ENCODE results near the gene RNF225. TPM values are rescaled to one million over a fixed set of nuclear protein-coding genes. Genes with fewer than 3 reads are reported as not detected.
A peak's percentile ranks its signal among the peaks of the same experiment; 100 is the strongest.
"Not testable (repeated sequence)": the region's sequence is repeated elsewhere in the genome, so short reads cannot be mapped to it uniquely, and the experiment has no call there.

The RNF225 gene
- polyA plus RNA-seq, 1 donor: not detected

- Histone ChIP-seq H3K4me3 (ENCODE audit: low read length) (peak within 1 kb of the TSS; percentile 91), H3K36me3 (ENCODE audit: control insufficient read depth, insufficient read depth, low read length) (no peaks in the 10 kb centered on the region), H3K9me3 (ENCODE audit: control insufficient read depth, low read depth, low read length) (peaks cover 2% of the 10 kb centered on the region), H3K4me1 (ENCODE audit: control insufficient read depth, insufficient read depth, low read length) (peaks cover 3% of the 10 kb centered on the region), H3K27ac (ENCODE audit: low read length) (peak within 1 kb of the TSS; percentile 99), H3K27me3 (ENCODE audit: control insufficient read depth, insufficient read depth, low read length) (peaks cover 4% of the 10 kb centered on the region)
- peak; percentile 97 to 99 for DNase-seq
- WGBS (ENCODE audit: insufficient coverage, low lambda C conversion rate): no CpG with 5 or more reads among the region's 74 CpGs
Measured at GRCh38 chr19:58362272-58362994, 33.0 kb upstream of the RNF225 start, which contains the start of gene ZNF497. Gene ZNF497 (minus strand): TSS chr19:58362751. CDS start chr19:58357635, 5,116 bp downstream.

GRCh38 chr19:58364146-58364545 is 31.3 kb upstream of the RNF225 start:
- Histone ChIP-seq H3K27me3 (ENCODE audit: control insufficient read depth, insufficient read depth, low read length) (peaks cover 8% of the 10 kb centered on the region), H3K36me3 (ENCODE audit: control insufficient read depth, insufficient read depth, low read length) (no peaks in the 10 kb centered on the region), H3K4me1 (ENCODE audit: control insufficient read depth, insufficient read depth, low read length) (peaks cover 3% of the 10 kb centered on the region), H3K27ac (ENCODE audit: low read length) (no peak overlapping the region), H3K4me3 (ENCODE audit: low read length) (no peak overlapping the region), H3K9me3 (ENCODE audit: control insufficient read depth, low read depth, low read length) (peaks cover 14% of the 10 kb centered on the region)
- no CpG with 5 or more reads among the region's 5 CpGs for WGBS (ENCODE audit: insufficient coverage, low lambda C conversion rate)
- no peak for DNase-seq

- 50% methylated on average over 2 of the region's 32 CpGs for WGBS (ENCODE audit: insufficient coverage, low lambda C conversion rate)
- Histone ChIP-seq H3K4me3 (ENCODE audit: low read length) (no peak overlapping the region), H3K36me3 (ENCODE audit: control insufficient read depth, insufficient read depth, low read length) (no peaks in the 10 kb centered on the region)
Measured at GRCh38 chr19:58366585-58367430, 28.6 kb upstream of the RNF225 start.

GRCh38 chr19:58367698-58368454 is 27.6 kb upstream of the RNF225 start:
- Histone ChIP-seq H3K4me1 (ENCODE audit: control insufficient read depth, insufficient read depth, low read length) (peaks cover 2% of the 10 kb centered on the region), H3K36me3 (ENCODE audit: control insufficient read depth, insufficient read depth, low read length) (no peaks in the 10 kb centered on the region), H3K27ac (ENCODE audit: low read length) (no peak overlapping the region), H3K9me3 (ENCODE audit: control insufficient read depth, low read depth, low read length) (peaks cover 14% of the 10 kb centered on the region), H3K4me3 (ENCODE audit: low read length) (no peak overlapping the region), H3K27me3 (ENCODE audit: control insufficient read depth, insufficient read depth, low read length) (peaks cover 8% of the 10 kb centered on the region)
- DNase-seq: no peak
- no CpG with 5 or more reads among the region's 106 CpGs for WGBS (ENCODE audit: insufficient coverage, low lambda C conversion rate)

More at GRCh38 chr19:58366585-58367430, 28.6 kb upstream of the RNF225 start:
- DNase-seq: no peak
- Histone ChIP-seq H3K9me3 (ENCODE audit: control insufficient read depth, low read depth, low read length) (peaks cover 14% of the 10 kb centered on the region), H3K27ac (ENCODE audit: low read length) (no peak overlapping the region), H3K4me1 (ENCODE audit: control insufficient read depth, insufficient read depth, low read length) (peaks cover 3% of the 10 kb centered on the region), H3K27me3 (ENCODE audit: control insufficient read depth, insufficient read depth, low read length) (peaks cover 8% of the 10 kb centered on the region)

- no peak overlapping the region for H3K27ac ChIP-seq (ENCODE audit: low read length)
- H3K4me1 ChIP-seq (ENCODE audit: control insufficient read depth, insufficient read depth, low read length): no peaks in the 10 kb centered on the region
- H3K9me3 ChIP-seq (ENCODE audit: control insufficient read depth, low read depth, low read length): peaks cover 14% of the 10 kb centered on the region
- no CpG with 5 or more reads among the region's 68 CpGs for WGBS (ENCODE audit: insufficient coverage, low lambda C conversion rate)
- no peak for DNase-seq
- H3K36me3 ChIP-seq (ENCODE audit: control insufficient read depth, insufficient read depth, low read length): no peaks in the 10 kb centered on the region
- H3K4me3 ChIP-seq (ENCODE audit: low read length): no peak overlapping the region
- peaks cover 8% of the 10 kb centered on the region for H3K27me3 ChIP-seq (ENCODE audit: control insufficient read depth, insufficient read depth, low read length)
Measured at GRCh38 chr19:58368561-58369360, 26.7 kb upstream of the RNF225 start.

- Histone ChIP-seq H3K27ac (ENCODE audit: low read length) (no peak overlapping the region), H3K4me3 (ENCODE audit: low read length) (no peak overlapping the region), H3K9me3 (ENCODE audit: control insufficient read depth, low read depth, low read length) (peaks cover 11% of the 10 kb centered on the region), H3K27me3 (ENCODE audit: control insufficient read depth, insufficient read depth, low read length) (peaks cover 8% of the 10 kb centered on the region), H3K36me3 (ENCODE audit: control insufficient read depth, insufficient read depth, low read length) (no peaks in the 10 kb centered on the region), H3K4me1 (ENCODE audit: control insufficient read depth, insufficient read depth, low read length) (no peaks in the 10 kb centered on the region)
- WGBS (ENCODE audit: insufficient coverage, low lambda C conversion rate): no CpG with 5 or more reads among the region's 15 CpGs
- DNase-seq: no peak
Measured at GRCh38 chr19:58372311-58373133, 22.9 kb upstream of the RNF225 start.

GRCh38 chr19:58374200-58374599 is 21.3 kb upstream of the RNF225 start:
- Histone ChIP-seq H3K4me3 (ENCODE audit: low read length) (no peak overlapping the region), H3K9me3 (ENCODE audit: control insufficient read depth, low read depth, low read length) (no peaks in the 10 kb centered on the region), H3K27ac (ENCODE audit: low read length) (no peak overlapping the region), H3K27me3 (ENCODE audit: control insufficient read depth, insufficient read depth, low read length) (no peaks in the 10 kb centered on the region), H3K36me3 (ENCODE audit: control insufficient read depth, insufficient read depth, low read length) (no peaks in the 10 kb centered on the region), H3K4me1 (ENCODE audit: control insufficient read depth, insufficient read depth, low read length) (peaks cover 2% of the 10 kb centered on the region)
- no peak for DNase-seq
- WGBS (ENCODE audit: insufficient coverage, low lambda C conversion rate): 90% methylated on average over 2 of the region's 4 CpGs

- peaks cover 11% of the 10 kb centered on the region for H3K4me1 ChIP-seq (ENCODE audit: control insufficient read depth, insufficient read depth, low read length)
- H3K27ac ChIP-seq (ENCODE audit: low read length); H3K36me3 ChIP-seq (ENCODE audit: control insufficient read depth, insufficient read depth, low read length); DNase-seq; H3K9me3 ChIP-seq (ENCODE audit: control insufficient read depth, low read depth, low read length); H3K4me3 ChIP-seq (ENCODE audit: low read length); H3K27me3 ChIP-seq (ENCODE audit: control insufficient read depth, insufficient read depth, low read length): not testable (repeated sequence)
- WGBS (ENCODE audit: insufficient coverage, low lambda C conversion rate): no CpG with 5 or more reads among the region's 7 CpGs
Measured at GRCh38 chr19:58376724-58377123, 18.7 kb upstream of the RNF225 start.

GRCh38 chr19:58379246-58379645 is 16.2 kb upstream of the RNF225 start:
- no CpG with 5 or more reads among the region's 6 CpGs for WGBS (ENCODE audit: insufficient coverage, low lambda C conversion rate)
- Histone ChIP-seq H3K4me1 (ENCODE audit: control insufficient read depth, insufficient read depth, low read length) (peaks cover 15% of the 10 kb centered on the region), H3K4me3 (ENCODE audit: low read length) (no peak overlapping the region), H3K27me3 (ENCODE audit: control insufficient read depth, insufficient read depth, low read length) (no peaks in the 10 kb centered on the region), H3K9me3 (ENCODE audit: control insufficient read depth, low read depth, low read length) (no peaks in the 10 kb centered on the region), H3K36me3 (ENCODE audit: control insufficient read depth, insufficient read depth, low read length) (no peaks in the 10 kb centered on the region), H3K27ac (ENCODE audit: low read length) (no peak overlapping the region)
- DNase-seq: no peak

All from large intestine (tissue), 3 donors.